Hematopoietic multipotent progenitor cell treated with erythropoietin and hydrocortisone succinate and interleukin-3 and kit ligand, for 4 days (in vitro differentiated cells): ENCODE data around the gene BABAM1.

ENCODE experiments used
- DNase-seq: peaks from one replicate; pipeline ENCODE4 v3.0.0-alpha.2; 2015

The BABAM1 gene

DNA sequence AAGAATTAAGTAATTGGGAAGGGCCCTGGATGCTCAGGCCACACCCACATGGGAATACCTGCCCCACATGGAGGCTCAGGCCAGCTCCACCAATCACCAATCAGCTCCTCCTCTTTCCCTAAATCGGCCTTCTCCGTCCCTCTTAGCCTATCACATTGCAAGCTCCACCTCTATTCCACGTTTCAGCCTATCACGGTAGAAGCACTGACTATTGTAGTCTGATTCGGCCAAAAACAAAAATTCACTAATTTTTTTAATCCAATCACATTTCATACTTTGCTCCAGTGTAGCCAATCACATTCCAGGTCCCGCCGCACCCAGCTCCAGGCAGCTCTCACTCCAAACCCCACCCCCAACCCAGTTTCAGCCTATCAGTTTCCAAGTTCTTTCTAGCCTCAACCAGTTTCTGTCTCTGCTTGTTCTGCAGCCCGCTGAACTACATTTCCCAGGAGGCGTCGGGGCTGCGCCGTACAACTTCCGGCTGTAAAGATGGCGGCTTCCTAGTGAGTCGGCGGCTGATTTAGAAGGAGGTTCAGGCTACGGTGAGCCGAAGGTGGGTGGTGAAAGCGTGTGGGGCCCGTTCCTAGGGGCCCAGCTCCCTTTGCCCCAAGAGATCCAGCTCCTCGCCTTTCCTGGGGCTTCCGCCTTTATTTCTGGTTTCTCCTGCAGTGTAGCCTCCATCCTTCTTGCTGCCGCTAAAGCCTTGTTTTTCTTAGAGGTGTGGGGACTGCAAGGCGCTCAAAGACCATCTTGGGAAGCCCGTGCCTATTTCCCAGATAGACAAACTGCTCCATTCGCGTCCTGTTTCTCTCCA is at the start of gene BABAM1:
Gene BABAM1, plus strand, starts transcription at position 469 of the 814 bp plus-strand sequence. CDS start 1,364 bp downstream, outside the sequence.
- DNase-seq: peak; percentile 100

DNA sequence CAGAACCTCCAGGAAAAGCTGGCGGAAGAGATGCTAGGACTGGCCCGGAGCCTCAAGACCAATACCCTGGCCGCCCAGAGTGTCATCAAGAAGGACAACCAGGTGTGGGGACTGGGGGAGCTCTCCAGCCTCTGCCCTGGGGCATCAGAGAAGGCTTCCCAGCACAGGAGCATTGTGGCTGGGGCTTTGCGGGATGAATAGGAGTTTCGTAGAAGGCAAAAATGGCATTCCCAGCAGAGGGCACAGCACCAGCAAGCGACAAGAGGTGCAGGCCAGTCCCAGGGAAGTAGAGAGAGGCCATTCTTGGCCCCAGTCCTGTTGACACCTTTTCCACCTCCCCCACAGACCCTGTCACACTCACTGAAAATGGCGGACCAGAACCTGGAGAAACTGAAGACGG is 48.0 kb upstream of the BABAM1 start:
- no peak for DNase-seq

DNA sequence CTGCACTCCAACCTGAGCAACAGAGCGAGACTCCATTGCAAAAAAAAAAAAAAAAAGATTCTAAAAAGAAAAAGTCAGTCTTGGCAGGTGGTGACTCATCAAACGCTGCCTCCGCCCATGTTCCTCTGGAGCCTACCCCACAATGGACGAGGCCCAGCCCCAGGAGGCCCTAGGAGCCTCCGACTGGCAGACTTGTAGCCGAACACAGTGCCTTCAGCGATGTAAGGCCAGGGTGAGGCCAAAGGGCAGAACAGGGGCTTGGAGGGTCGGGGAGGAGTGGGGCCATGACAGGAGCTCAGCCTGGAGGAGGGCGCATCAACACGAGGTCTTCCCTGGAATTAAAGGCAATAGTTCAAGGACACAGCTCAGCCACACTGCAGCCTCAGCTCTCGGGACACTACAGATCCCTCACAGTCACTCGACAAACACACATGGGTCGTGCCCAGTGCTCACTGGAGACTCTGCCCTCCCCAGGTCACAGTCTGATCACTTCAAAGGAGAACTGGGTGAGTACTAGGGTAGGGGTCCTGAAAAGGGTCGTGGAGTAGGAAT is 47.0 kb upstream of the BABAM1 start:
- peak; percentile 83 for DNase-seq

DNA sequence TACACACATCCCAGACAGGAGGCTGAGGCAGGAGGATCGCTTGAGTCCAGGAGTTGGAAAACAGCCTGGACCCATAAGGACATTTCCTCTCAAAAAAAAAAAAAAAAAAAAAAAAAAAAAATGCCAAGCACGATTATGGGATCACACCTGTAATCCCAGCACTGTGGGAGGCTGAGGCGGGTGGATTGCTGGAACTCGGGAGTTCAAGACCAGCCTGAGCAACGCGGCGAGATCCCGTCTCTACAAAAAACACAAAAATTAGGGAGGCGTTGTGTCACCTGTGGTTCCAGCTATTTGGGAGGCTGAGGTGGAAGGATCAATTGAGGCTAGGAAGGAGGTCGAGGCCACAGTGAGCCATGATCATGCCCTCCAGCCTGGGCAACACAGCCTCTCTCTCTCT is 42.2 kb upstream of the BABAM1 start:
- no peak for DNase-seq

DNA sequence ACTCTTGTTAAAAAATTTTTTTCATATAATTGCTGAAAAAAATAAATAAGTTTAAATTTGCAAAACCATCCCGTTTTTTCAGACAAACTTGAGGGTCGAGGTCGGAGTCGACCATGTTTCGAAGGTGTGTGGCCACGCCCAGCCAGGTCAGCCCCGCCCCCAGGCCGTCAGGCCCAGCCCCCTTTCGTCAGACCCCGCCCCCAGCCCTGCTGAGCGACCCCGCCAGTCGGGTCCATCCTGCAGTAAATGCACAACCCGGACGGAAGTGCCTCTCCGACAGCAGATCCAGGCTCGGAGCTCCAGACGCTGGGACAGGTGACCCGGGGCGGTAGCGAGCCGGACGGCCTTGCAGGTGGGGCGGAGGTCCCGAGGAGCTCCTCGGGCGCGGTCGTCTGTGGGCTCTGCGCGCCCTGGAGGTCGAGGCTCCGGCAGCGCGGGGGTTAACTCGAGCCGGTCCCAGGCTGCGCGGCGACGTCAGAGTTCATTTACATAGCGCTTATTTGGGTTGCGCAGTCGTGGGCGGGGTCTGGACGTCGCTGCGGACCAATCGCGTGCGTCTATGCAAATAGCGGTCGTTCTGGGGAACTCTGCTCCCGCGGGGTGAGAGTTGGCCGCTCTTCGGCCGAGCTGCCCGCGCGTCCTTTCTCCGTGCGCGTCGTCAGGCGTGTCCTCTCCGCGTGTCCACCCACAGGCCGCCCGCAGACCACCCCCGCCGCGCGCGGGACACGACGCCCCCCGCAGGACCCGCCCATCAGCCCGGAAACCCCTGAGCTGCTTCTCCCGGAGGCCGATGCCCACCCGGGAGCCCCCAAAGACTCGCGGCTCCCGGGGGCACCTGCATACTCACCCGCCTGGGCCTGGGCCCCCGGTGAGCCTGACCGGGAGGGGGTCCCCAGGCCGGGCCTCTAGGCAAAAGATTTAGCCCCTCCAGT is 41.0 kb upstream of the BABAM1 start, which contains the start of gene OCEL1:
Gene OCEL1, plus strand, starts transcription at position 225 of the 932 bp plus-strand sequence. Its CDS starts 22 bp downstream, at position 247.
- DNase-seq: peak; percentile 100

DNA sequence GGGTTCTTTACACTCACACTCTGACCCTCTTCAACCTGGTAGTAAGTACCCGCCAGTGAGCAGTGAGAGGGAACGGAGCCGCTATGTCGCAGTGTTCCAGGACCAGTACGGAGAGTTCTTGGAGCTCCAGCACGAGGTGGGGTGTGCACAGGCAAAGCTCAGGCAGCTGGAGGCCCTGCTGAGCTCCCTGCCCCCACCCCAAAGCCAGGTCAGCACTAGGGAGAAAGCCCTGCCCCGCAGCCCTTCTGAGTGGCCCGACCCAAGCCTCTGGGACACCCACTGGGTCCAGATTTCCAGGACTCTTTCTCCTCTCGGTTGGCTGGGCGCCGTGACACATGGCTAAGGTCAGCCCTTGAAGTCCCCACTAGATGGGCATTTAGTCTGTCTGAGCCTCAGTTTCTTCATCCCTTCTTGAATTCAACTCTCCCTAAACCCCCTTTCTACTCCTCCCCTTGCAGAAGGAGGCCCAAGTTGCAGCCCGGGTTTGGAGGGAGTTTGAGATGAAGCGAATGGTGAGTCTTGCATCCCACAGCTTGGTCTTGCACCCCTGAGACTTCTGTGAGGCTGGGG is 39.4 kb upstream of the BABAM1 start:
- no peak for DNase-seq

DNA sequence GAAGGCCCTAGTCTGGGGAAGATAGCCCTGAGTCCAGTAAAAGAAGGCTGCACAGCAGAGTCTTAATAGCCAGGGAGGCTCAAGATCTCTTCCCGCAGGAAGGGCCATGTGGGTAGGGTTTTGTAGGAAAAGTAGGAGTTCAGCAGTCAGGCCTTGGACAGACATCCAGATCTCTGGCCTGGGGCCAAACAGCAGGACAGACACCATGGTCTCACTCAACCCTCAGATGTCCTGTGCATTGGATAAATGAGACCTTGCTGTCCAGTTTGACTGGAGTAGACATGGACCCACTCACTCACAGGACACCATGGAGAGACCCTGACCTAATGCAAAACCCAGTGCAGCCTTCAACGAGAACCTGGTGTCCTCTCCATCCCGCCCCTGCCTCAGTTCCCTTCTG is 37.4 kb upstream of the BABAM1 start:
- DNase-seq: no peak

DNA sequence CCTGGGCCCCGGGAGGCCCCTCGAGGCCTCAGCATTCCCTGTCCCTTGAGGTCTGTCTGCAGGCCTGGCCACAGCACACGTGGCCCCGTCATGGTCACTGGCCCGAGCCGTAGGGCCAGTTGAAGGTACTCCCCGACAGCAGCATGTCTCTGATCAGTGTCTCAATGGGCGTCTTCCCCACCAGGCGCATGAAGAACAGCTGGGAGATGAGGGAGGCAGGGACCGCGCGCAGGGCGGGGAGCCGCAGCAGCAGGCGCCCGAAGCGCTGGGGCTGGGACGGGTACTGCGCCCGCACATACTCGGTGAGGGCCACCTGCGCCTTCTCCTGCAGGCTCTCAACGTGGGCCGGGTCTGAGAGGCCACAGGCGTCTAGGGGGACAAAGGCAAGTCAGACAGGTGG is 35.0 kb upstream of the BABAM1 start:
- DNase-seq: no peak

DNA sequence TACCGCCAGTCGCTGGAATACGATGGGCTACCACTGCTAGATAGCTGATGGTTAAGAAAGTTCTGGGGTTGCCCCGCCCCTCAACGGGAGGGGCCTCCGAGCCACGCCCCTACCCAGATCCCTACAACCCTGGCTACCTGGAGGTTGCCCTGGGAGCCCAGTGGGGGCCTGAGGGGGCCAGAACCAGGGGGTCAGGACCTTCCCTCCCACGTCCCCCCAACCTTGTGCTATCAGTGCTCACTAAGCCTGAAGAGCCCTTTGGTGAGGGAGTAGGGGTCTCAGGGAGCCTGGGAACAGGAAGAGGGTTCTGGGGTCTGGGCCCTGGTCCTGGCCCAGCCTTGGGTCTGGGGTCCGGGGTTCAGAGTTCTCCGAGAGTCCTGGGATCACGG is 32.3 kb upstream of the BABAM1 start:
- DNase-seq: peak; percentile 85

DNA sequence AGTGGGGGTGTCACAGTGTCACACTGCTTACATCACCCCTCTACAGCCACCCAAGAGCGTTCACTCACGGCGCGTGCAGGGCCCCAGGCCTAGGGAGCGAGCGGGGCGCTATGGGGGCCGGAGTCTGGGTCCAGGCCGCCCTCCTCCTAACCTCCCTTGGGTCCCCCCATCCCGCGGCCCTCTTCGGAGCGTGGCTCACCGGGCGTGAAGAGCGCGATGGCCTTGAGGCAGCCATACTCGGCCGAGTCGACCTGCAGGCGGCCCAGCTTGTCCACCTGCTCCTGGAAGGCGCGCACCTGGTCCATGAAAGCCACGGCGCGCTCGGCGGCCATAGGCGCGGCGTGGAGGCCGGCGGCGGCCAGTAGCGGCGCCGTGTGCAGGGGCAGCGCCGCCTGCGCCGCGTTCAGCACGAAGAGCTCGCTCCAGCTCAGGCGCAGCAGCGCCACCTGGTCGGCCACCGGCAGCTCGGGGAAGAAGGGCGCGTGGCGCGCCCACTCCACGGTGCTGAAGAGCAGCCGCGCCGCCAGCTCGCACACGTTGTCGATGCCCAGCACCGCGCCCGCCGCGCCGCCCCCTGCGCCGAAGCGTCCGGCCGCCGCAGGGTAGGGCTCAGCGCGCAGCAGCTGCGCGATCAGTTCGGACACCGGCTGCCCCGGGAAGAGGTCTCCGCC is 31.8 kb upstream of the BABAM1 start:
- DNase-seq: peak; percentile 89

DNA sequence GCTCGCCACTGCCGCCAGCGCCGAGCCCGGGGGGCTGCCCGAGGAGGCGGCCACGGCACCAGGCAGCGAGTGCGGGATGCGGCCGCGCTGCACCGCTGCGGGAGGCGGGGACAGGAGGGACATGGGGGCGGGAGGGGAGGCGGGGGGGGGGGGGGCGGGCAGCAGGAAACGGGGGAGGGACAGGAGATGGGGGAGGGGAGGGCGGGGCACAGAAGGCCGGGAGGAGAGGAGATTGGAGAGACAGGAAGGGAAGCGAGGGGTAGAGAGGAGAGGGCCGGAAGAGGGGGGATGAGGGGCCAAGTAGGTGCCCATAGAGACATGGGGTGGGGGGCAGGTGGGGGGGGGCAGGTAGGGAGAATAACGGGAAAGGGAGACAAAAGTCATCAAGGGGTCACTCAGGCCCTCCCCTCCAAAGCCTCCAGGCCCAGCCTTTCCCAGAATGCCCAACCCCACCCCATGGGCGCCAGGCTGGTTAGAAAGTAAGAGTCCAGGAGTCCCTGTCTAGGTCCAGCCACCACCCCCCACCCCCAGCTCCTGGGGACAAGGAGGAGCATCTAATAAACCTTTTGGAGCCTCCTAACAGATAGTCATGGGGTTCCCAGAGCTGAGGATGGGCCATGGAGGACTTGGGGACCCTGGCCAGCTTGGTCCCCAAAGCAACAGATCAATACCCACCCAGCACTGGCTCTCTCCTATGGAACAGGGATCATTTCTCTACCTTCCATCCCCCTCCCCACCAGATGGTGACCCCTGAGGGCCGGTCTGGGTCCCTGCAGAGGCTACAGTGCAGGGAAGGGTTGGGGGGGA is 31.1 kb upstream of the BABAM1 start:
- DNase-seq: peak; percentile 72

DNA sequence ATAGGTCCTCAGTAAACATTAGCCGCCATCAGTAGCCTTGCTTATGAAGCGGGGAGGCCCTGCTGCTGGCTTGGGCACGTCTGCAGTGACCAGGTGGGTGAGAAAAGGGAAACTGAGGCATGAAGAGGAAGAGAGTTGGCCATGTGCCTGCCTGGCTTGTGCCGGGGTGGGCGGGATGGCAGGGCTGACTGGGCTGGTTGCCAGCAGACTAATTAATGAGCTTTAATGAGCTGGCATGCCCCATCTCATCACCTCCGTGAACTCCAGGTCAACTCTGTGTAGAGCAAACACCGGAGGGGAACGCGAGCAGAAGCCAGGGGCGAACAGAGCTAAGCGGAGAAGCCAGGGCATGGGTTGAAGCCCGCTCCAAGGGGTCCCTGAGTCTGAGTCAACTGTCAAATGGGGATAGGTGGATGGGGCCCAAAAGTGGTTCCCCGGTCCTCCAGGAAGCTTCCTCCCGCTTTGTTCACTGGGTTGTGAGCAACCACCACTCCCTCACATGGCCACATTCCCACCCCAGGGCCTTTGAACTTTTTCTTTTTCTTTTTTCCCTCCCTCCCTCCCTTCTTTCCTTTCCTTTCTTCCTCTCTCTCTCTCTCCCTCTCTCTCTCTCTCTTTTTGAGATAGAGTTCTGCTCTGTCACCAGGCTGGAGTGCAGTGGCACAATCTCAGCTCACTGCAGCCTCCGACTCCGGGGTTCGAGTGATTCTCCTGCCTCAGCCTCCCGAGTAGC is 30.3 kb upstream of the BABAM1 start:
- DNase-seq: no peak

DNA sequence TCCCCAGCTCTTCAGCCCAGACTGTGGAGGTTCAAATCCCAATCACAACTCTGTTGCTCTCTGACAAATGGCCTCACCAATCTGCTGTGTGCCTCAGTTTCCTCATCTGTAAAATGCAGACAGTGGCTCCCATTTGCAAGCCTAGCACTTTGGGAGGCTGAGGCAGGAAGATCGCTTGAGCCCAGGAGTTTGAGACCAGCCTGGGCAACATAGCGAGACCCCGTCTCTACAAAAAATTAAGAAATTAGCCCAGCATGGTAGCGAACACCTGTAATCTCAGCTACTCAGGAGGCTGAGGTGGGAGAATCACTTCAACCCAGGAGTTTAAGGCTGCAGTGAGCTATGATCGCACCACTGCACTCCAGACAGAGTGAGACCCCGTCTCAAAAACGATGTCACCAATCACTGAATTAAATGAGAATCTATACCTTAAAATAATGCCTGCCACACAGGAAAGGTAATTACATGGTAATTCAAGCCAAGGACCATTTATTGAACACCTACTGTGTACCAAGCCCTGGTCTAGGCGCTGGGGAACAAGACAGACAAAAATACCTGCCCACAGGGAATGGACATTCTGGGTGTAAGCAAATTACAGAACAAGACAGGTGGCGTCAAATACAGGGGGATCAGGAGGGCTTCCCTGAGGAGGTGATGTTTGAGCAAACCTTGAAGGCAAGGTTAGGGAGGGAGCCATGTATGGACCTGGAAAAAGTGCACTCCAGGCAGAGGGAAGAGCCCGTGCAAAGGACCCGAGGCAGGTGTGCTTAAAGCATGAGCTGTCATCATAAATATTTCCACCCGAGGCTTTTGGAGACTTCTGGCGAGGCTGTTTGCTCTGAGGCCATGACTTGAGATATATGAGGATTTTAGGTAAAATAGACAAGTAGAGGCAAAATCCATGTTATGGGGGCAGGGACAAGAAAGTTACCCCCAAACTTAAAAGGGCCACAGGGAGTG is 29.2 kb upstream of the BABAM1 start:
- DNase-seq: no peak

DNA sequence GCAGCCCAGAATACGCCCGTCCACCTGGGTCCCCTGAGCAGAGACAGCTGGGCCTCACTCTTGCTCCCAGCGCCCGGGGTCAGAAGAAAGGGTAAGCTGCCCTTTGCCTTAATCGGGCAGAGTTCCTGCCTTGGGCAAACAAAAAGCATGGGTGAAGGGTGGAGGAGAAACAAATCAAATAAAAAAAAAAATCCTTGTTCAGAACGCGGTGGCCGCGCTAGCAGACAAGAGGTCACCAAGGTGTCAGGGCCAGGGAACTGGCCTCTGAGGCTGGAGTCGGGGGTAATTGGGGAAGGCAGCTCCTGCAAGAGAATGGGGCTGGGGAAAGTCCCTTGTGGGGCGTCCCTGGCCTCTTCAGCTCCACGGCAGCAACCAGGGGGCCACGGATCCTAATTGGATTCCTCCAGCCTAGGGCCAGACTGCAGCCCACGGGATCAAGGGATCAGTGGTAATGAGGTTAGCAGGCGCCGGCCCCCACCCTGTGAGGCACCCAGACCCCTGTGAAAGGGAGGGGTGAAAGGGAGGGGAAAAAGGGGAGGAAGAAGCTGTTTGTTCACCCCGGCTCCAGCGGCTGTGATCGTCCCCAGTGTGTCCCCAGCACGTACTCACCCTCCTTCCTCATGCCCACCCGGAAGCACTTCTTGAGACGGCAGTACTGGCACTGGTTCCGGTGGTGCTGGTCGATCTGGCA is 27.0 kb upstream of the BABAM1 start:
- no peak for DNase-seq

DNA sequence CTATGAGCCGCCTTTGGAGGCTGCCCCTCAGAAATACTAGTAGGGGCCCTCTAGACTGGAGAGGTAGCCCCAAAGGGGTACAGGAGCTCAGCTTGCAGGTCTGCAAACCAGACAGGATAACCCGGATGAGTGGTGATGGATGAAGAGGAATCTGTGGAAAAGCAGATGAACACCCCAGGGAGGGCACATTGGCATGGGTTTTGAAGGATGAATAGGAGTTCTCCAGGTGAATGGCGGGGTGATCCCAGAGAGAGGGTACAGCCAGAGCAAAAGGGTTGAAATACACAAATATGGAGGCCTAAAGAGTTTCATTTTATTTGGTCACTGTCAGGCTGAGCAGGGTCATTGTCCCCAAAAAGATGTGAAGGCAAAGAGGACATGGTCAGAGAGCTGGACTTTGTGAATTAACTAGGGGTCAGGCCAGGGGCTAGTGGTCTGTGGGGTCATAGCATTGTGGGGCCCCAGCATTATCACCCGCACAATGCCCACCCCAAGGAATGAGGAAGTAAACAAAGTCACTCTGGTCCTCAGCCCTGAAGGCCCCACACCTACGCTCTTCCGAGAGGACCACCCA is 26.3 kb upstream of the BABAM1 start:
- DNase-seq: no peak

DNA sequence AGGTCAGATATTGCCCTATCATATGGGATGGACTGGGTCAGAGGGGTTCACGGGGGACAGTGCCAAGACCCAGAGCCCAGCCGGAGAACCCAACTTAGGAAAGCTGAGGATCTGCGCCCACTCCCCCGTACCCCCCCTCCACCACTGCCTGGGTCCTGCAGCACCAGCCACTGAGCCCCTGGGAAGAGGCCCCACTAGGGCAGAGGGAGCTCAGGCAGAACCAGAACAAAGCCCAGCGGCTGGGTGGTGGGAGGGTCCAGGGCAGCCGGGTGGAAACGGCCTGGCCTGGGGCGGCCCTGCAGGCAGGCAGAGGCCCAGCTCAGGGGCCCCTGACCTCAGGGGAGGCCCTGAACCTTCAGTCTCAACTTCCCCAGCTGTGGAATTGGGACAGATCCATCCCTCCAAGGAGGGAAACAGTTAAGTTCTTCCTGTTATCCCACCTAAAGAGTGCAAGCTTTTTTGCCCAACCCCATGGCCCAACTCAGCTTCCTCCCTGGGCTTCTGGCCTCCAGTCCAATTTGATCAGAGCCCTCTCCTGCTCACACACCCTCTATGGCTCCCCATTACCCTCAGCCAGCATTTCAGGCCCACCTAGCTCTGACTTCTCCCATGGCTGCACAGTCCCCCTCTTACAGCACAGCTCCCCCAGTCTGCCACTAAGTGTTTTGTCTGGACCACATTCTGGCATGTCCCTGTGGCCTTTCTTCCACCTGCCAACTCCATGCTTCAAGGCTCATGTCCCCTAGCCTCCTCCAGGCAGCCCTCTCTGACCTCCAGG is 24.6 kb upstream of the BABAM1 start:
- DNase-seq: no peak

DNA sequence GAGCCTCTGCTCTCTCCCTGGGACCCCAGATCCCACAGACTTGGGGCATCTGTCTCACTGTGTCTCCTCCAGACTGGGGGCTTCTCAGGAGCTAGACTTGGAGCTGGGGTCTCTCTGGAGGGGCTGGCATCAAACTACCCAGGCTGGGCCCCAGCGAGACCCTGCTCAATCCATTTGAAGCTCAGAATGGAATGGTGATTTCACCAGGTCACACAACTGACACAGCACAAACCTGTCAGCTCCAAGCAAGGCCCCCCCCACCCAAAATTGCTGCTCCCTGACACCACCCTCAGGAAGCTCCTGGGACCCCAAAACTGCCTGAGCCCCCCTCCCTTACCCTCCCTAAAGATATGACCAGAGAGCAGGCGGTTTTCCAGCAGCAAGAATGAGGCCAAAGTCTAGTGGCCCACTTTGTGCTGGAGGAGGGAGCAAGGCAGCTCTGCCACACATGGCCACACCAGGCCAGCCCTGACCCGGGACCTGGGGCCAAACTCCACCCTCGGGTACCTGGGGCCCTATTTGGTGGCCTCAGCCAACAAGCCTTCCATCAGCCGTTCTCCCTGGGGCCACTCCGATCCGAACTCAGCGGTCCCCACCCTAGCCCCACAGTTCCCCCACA is 23.9 kb upstream of the BABAM1 start:
- no peak for DNase-seq
